Measurements from ENCODE around the gene BSN.

GRCh38 chr3:49654955-49655556, 100.8 kb downstream of the BSN start:
- TF ChIP-seq CTCF (IDR thresholded peaks at IDR 0.05) (no peak), POLR2A (IDR thresholded peaks at IDR 0.05) (no peak), EP300 (IDR thresholded peaks at IDR 0.05; ENCODE audit: low read depth) (no peak)
